SK-N-SH treated with all-trans-retinoic acid at 6 μM for 48 hours (cell line): ENCODE results near the gene KBTBD12.

Experiments
- ARNTL ChIP-seq: fragments of 450-650 bp; formaldehyde crosslinking; IDR thresholded peaks from 2 replicates; pipeline ENCODE4 v1.5.0; 2020; ENCODE audit warnings: low read depth, mild to moderate bottlenecking, moderate library complexity, borderline replicate concordance
- GLIS3 ChIP-seq: fragments of 250-450 bp; sonication (Bioruptor Pico); IDR thresholded peaks from 2 replicates; pipeline ENCODE4 v1.5.0; 2020; ENCODE audit warnings: mild to moderate bottlenecking, moderate library complexity
- ISL1 ChIP-seq: fragments of 250-450 bp; sonication (Bioruptor Pico); IDR thresholded peaks from 2 replicates; pipeline ENCODE4 v2.1.2; 2022; ENCODE audit warnings: mild to moderate bottlenecking, moderate library complexity
- OSR1 ChIP-seq: fragments of 250-450 bp; sonication (Bioruptor Pico); IDR thresholded peaks from 2 replicates; pipeline ENCODE4 v1.8.0; 2022; ENCODE audit warnings: moderate library complexity, mild to moderate bottlenecking, inconsistent platforms
- RARB ChIP-seq: fragments of 250-450 bp; sonication (Bioruptor Pico); IDR thresholded peaks from 2 replicates; pipeline ENCODE4 v1.8.0; 2021; ENCODE audit warnings: mild to moderate bottlenecking, moderate library complexity
- SNAI2 ChIP-seq: fragments of 250-450 bp; sonication (Bioruptor Pico); IDR thresholded peaks from 2 replicates; pipeline ENCODE4 v1.5.0; 2020; ENCODE audit warnings: mild to moderate bottlenecking, moderate library complexity
- ZC3H10 ChIP-seq: fragments of 250-450 bp; sonication (Bioruptor Pico); IDR thresholded peaks from 2 replicates; pipeline ENCODE4 v1.5.1; 2021; ENCODE audit warnings: mild to moderate bottlenecking, moderate library complexity
- ZFP30 ChIP-seq: fragments of 450-650 bp; formaldehyde crosslinking; IDR thresholded peaks from 2 replicates; pipeline ENCODE4 v1.5.0; 2022; ENCODE audit warnings: mild to moderate bottlenecking, moderate library complexity
- ZNF8 ChIP-seq: fragments of 450-650 bp; formaldehyde crosslinking; IDR thresholded peaks from 2 replicates; pipeline ENCODE4 v1.5.0; 2020; ENCODE audit warnings: mild to moderate bottlenecking, moderate library complexity
- TF ChIP-seq, protein P1 (sequence below): fragments of 250-450 bp; sonication (Bioruptor Pico); IDR thresholded peaks from 2 replicates; pipeline ENCODE4 v1.5.1; 2020; ENCODE audit warnings: low read depth, mild to moderate bottlenecking, moderate library complexity

DNA sequence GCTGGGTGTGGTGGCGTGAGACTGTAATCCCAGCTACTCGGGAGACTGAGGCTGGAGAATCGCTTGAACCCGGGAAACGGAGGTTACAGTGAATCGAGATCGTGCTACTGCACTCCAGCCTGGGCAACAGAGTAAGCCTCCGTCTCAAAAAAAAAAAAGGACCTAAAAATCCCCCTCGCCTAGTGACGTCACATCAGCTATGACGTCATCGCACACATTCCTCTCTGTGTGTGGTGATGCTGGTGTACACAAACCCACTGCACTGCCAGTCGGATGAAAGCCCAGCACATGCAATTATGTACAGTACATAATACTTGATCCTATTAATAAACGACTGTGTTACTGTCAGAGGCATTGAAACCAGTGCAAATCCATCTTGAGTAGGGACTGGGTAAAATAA, 97.0 kb downstream of the KBTBD12 start:
- TF ChIP-seq ARNTL (CRISPR knock-in tag) (no peak), ZC3H10 (no peak), SNAI2 (no peak), OSR1 (no peak), ZFP30 (no peak), ZNF8 (no peak), RARB (CRISPR knock-in tag) (no peak), ISL1 (no peak), GLIS3 (CRISPR knock-in tag) (no peak)
- TF ChIP-seq, protein P1, sequence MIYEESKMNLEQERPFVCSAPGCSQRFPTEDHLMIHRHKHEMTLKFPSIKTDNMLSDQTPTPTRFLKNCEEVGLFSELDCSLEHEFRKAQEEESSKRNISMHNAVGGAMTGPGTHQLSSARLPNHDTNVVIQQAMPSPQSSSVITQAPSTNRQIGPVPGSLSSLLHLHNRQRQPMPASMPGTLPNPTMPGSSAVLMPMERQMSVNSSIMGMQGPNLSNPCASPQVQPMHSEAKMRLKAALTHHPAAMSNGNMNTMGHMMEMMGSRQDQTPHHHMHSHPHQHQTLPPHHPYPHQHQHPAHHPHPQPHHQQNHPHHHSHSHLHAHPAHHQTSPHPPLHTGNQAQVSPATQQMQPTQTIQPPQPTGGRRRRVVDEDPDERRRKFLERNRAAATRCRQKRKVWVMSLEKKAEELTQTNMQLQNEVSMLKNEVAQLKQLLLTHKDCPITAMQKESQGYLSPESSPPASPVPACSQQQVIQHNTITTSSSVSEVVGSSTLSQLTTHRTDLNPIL = no peak
